GM21528 (cell line): ENCODE measurements around the gene PDHA2.
"Not testable (repeated sequence)": the region's sequence is repeated elsewhere in the genome, so short reads cannot be mapped to it uniquely, and the experiment has no call there.

Experiments used
- ATAC-seq: cut with Tn5 transposase; IDR thresholded peaks from one replicate; pipeline ENCODE4 v1.9.1; 2021; ENCODE audit warnings: mild to moderate bottlenecking, moderate library complexity; ENCODE audit not compliant: unreplicated experiment, low FRiP score

Gene PDHA2

DNA sequence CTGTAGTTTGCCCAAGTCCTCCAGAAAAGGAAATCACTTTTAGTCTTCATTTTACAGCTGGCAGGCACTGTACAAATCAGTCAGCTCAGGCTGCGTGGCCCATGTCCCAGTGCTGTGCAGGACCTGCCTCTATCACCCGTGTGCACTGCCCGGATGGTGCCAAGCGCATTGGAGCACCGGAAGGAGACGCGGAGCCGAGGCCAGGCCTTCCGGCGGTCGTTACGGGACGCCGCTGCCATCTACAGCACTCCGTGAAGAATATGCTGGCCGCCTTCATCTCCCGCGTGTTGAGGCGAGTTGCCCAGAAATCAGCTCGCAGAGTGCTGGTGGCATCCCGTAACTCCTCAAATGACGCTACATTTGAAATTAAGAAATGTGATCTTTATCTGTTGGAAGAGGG is at the start of gene PDHA2:
PDHA2 (plus strand) TSS at position 203 of the 400 bp plus-strand sequence; CDS start at position 261, 58 bp downstream.
- ATAC-seq = no peak

DNA sequence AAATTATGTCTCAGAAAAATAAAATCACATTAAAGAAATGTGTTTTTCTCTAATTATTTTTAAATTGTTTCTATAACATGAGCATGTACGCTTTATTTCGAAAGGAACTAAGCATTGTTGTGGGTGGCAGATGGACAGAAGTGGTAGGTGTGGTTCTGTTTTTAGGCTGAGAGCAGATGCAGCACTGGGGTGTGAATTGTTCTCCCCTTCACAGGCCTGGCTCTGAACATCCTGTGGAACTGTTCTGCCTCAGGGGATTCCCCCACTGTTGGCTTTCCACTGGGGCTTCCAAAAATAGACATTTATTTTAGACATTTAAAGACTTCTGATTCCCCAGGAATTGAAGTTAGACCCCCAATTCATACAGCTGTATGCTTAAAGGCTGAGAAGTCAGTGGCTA is 41.9 kb upstream of the PDHA2 start:
- ATAC-seq = no peak

- ATAC-seq = no peak
Measured at GRCh38 chr4:95798727-95799126, 41.2 kb upstream of the PDHA2 start.

- ATAC-seq = no peak
Measured at GRCh38 chr4:95821867-95822266, 18.0 kb upstream of the PDHA2 start.

- ATAC-seq = no peak
Measured at GRCh38 chr4:95825546-95825945, 14.3 kb upstream of the PDHA2 start.

- no peak for ATAC-seq
Measured at GRCh38 chr4:95830651-95831050, 9.2 kb upstream of the PDHA2 start.

GRCh38 chr4:95831166-95831565 is 8.7 kb upstream of the PDHA2 start:
- no peak for ATAC-seq

DNA sequence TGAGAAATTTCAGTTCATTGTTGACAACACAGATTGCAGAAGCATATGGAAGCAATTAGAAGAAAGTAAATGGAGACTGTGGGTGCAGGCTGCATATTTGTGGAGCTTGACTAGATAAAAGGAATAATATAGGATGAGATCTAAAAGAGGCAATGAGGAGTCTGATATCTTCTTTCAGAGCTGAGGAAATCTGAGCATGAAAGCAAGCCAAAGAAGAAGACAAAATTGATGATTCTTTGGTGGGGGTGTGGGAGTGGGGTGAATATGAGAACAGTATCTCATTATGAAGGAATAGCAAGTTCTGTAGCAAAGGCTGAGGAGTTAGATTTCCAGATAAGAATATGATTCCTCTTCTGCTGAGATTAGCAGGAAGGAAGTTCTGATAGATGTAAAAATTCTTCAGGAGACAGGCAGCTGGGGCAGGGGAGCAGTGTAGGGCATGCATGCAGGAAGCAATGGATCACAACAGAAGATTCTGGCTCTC is 6.1 kb upstream of the PDHA2 start:
- ATAC-seq = no peak

- no peak for ATAC-seq
Measured at GRCh38 chr4:95835672-95836071, 4.2 kb upstream of the PDHA2 start.

DNA sequence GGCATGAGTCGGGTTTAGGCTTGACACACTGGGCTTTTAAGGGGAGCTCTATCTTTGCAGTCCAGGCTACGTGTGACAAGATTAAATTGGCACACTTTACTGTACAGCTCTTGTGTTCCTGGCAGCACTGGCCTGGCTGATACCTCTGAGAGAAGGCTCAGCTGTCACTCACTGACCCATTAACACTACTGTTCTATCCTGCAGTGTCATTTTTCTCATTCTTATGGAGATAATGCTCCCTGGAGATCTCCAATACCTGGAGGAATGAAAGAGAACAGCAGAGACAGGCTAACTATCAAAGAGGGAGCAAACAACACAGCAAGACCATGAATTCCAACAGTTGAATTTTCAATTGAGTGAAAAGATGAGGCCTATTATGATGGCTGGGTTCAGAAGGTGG is 1.7 kb upstream of the PDHA2 start:
- ATAC-seq = no peak

DNA sequence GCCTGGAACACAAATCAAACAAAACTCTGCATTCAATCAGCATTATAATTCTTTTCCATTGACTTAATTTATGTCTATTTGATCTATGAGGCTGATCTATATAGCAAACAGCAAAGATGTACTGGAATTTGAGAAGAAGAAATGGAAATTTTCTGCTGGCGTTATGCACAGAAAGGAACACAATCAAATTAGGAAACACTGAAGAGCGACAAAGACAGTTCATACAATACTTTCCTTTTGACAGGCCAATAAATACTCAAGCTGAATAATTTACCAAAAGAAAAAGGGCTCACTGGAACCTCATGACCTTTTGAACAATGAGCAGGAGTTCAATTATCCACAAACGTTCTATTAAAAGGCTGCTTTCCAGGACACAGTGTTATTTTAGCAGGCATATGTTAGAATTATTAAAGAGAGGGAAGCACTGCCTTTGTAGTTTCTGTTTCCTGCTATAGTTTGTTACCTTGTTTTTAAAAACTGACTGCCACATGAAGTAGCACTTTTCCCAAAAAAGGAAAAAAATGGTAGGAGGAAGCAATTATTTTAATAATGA is 8.1 kb downstream of the PDHA2 start:
- ATAC-seq = no peak

GRCh38 chr4:95850161-95850560 is 10.3 kb downstream of the PDHA2 start:
- no peak for ATAC-seq

- ATAC-seq = no peak
Measured at GRCh38 chr4:95857761-95858160, 17.9 kb downstream of the PDHA2 start.

DNA sequence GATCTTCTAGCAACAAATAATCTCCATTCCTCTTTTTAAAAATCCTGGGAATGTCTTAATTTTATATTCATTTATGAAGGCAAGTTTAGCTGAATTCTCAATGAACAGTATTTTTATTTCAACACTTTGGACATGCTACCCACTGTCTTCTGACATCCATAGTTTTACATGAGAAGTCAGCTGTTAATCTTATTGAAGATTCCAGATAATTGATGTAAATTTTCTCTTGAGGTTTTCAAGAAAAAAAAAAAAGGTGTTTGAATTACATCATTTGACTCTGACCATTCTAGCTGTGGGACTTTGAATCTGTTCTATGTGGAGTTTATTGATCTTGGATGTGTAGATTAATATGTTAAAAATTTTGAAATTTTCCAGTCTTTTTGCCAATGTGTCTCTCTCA is 28.0 kb downstream of the PDHA2 start:
- no peak for ATAC-seq

- ATAC-seq = not testable (repeated sequence)
Measured at GRCh38 chr4:95869414-95869813, 29.5 kb downstream of the PDHA2 start.

DNA sequence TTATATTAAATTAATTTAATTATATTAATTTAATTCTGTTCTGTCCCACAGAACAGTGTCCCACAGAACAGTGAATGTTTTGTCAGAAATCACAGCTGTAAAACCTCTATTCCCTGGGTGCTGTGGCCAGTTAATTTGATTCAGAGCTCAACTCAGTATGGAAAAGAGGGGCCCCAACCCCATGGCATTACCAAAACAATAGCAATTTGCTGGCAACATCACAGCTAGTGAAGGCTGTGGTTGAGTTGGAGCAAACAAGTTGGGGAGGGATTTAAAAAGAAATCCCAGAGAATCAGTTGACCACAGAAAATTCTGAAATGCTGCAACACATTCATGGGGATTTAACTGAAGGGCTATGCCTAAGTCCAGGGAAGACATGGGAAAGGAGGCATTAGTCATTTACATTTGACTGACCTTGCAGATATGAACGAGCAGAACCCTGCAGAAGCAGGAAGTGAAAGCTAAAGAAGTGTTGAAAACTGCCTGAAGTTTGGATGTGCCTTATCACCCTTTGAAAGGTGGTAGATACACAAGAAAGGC is 30.1 kb downstream of the PDHA2 start:
- no peak for ATAC-seq

DNA sequence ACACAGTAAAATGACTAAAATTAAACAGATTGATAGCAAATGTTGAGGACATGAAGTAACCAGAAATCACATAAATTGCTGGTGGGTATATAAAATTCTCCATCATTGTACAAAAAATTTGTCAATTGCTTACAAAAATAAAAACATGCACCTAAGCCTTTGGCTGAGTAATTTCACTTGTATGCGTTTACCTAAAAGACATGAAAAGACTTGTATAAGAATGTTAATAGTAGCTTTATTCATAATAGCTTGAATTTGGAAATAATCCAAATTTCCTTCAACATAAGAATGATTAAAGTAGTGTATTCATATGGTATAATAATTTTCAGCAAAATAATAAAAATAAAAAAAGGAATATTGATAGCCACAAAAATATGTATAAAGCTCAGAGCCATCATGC is 37.7 kb downstream of the PDHA2 start:
- no peak for ATAC-seq

DNA sequence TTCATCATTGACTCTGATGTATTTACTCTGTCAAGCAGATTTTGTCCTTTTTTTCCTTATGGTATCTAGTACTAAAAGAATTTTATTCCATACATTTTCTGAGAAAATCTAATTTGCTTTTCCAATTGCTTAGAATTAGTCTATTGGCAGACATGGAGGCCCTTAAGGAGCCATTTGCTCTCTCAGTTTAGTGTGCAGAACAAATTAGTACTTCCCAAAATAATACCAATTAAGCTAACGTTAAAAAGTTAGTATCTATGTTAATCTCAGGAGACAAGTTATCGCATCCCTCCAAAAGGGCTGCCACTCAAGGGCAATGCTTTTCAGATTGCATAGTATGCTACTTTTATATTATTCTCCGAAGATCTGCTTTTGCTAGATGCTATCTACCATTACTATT is 47.7 kb downstream of the PDHA2 start:
- no peak for ATAC-seq

GRCh38 chr4:95889662-95890061 is 49.8 kb downstream of the PDHA2 start:
- ATAC-seq = no peak
